Activated CD4-positive, alpha-beta T cell treated with anti-CD3 and anti-CD28 coated beads, Interleukin-2, Interleukin-4, amounts not matched to agents 100 ng/mL and 50 ng/mL, durations not matched to agents 16 hours and 8 hours (primary cell): ENCODE data around the gene STK39.

Experiments used
- DNase-seq: peaks from one replicate; pipeline ENCODE4 v3.0.0-alpha.2; 2020; ENCODE audit warnings: low spot score

The STK39 gene

DNA sequence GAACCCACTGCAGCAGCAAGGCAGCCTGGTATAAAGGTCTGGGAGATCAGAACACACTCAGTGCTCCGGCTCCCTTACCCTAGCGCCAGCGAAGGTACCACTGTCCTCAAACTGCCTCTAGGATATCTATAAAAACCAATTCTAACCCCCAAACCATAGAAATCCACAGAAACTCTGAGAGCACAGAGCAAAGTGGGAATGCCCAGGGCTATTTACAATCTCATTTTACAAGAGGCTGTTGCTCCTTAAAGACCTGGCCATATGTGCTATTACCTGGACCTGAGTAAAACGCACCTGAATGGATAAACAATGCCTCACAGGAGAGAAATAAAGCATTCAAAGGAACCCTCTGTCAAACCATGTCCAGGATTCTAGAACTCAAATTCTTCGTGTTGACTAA is 4.3 kb downstream of the STK39 start:
- DNase-seq: no peak

DNA sequence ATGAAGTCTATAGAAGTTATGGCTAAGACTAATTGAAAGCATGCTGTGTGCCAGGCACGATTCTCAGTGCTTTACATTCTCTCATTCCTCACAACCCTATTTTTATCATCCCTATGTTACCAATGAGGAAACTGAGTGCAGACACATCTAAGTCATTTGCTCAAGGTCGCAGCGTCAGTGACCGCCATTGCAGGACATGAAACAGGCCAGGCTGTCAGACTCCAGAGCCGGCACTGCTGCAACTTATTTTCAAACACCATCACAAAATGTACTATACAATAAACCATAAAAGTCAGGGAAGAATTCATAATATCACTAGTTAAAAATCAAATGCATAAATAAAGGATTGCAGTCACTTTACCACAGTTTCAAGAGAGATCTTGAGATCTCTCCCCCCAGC is 5.6 kb downstream of the STK39 start:
- DNase-seq: no peak

DNA sequence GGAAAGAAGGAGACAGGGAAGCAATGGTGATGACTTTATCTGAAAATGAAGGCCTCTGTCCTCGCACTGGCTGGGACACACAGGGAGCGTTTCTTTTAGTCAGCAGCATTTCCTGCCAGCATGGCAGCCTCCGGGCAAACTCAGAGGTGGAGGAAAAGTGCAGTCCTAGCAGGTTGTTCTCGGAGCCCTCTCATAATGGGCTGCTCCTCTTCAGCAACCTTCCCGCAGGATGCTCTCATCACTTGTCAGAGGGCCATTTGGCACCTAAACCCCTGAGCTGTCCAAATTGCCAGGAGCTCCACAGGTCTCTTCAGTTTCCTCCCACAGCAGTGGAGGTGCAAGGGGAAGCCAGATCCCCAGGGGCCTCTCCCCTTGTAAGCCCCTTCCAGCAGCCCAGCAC is 6.2 kb downstream of the STK39 start:
- peak; percentile 61 for DNase-seq

GRCh38 chr2:168239281-168239680 is 8.1 kb downstream of the STK39 start:
- no peak for DNase-seq

DNA sequence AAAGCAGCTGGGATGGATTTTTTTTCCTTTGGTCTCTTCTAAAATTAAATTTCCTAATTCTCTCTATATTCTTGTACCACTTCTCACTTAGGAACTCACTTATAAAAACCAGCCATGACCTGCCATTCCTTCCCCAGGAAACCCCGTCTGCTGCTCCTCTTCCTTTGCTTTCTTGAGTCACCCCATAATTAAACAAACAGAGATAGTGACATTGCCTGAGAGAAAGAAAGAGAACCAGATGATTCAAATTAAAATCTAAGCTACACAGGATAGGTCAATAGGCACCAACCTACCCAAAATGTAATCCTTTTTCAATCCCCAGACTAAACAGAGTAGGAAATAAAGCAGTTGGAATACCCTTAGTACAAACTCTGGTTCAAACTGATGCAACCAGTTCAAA is 9.7 kb downstream of the STK39 start:
- DNase-seq: no peak

- DNase-seq: peak; percentile 20
Observed at GRCh38 chr2:168234407-168235085, 12.8 kb downstream of the STK39 start.

DNA sequence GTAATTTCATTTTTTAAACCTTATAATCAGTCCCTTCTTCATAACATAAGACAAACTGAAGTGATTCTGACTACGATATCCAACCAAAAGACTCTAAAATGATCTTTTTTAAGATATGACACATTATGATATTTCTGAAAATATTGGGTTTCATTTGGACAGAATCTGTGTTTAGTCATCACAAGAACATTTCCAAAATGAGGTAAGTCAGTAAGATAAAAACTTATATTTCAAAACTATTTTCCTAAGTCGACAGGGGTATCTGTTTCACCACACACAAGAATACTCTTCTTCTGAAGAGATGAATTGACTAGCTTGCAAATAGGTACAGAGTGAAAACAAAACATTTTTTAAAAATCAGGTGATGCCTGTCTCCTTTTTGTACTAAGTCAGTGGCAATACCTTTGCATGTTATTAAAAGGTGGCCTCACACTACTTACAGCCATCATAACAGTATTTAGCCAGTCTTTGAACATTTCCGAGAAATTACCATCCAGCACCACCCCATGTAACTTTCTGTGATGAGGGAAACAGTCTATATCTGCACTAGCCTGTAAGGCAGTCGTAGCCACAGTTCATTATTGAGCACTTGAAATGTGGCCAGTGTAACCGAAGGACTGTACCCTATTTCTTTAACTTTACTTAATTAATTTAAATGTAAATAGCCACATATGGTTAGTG is 13.5 kb downstream of the STK39 start:
- DNase-seq: peak; percentile 38

DNA sequence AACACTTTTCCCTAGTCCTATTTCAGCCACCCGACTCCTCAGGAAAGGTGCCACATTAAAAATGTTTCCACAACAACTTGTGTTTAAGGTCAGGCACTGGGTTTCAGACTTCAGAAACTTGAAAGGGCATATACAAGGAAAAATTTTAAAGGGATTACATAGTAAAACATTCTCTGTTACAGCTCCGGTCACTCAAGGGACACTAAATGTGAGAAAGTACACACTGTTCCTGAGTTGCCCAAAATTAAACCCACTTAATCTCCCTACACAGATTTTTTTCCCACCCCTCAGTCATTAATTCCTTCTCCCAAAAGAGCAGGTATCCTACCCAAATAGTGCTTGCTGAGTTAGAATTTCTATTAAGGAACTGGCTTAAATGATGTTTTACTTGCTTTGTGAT is 14.2 kb downstream of the STK39 start:
- no peak for DNase-seq

- no peak for DNase-seq
Observed at GRCh38 chr2:168231609-168232241, 15.7 kb downstream of the STK39 start.

- no peak for DNase-seq
Observed at GRCh38 chr2:168230389-168230788, 17.0 kb downstream of the STK39 start.

DNA sequence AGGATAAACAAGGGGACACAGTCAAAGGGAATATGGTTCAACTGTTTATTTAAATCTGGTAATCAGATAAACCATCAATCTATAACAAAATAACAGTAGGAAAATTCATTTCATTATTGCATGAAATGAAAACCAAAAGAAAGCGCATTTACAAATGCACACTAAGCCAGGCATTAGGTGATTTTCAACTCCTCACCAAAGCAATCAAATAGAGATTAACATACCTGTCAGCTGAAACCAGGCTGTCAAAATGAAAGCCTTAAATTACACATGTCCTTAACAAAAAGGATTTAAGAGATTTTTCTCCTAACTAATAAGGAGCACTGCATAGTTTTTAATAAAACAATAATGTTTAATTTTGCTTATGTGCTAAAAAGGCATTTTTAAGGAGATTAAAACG is 23.0 kb downstream of the STK39 start:
- DNase-seq: peak; percentile 56

DNA sequence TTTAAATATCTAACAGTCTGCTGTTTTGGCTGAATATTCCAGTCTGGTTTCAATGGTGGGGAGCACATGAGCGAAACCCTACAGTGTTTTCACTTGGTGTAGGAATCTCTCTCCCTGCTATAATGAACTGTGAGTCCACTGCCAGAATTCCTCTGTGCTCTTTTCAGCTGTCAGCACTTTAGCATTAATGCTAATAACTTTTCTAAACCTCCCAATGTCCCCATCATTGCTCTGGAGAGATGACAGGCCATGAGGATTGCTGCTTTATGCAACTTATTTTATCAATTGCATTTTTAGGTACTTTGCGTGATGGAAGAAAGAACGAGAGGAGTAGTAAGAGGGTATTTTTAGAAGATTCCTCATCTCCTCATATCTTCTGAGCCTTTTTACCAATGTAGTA is 25.3 kb downstream of the STK39 start:
- DNase-seq: no peak

DNA sequence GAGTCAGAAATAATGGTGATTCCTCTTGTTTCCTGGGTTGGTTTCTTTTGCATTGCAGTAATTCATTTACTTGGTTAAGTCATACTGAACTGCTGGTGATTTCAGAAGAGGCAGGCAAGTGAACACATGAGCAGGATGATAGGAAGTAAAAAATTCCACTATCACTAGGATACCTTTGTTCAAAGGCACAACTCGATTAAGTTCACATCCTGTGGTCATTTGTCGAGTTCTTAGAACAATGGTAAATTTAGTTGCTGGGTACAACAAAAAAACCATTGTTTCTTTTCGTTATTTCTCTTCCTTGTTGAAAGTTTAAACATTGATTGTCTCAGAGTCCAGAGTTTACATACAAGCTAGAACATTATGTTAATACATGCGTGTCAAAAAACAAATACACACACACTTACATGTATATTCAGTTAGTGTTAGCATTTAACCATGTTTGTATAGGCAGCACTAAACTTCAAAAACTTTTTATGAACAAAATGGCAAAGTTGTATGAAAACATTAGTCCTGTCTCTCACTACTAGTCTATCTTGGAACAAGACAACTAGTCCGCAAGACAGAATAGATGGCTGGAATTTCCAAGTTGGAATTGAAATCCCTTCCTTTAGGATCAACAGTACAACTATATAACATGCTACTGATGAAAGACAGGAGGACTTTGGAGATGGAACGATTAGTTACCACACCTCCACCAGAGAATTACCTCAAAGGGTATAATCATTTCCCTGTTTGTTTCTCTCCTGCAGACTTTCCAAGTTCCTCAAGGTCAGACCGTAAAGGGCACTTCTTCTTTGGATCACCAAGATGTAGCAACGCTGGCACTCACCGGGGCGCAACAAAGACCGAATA is 26.2 kb downstream of the STK39 start:
- DNase-seq: no peak

- no peak for DNase-seq
Observed at GRCh38 chr2:168217920-168218319, 29.5 kb downstream of the STK39 start.

- DNase-seq: no peak
Observed at GRCh38 chr2:168216351-168217005, 30.9 kb downstream of the STK39 start.

GRCh38 chr2:168215813-168216212 is 31.6 kb downstream of the STK39 start:
- no peak for DNase-seq

- DNase-seq: no peak
Observed at GRCh38 chr2:168212866-168213265, 34.5 kb downstream of the STK39 start.

DNA sequence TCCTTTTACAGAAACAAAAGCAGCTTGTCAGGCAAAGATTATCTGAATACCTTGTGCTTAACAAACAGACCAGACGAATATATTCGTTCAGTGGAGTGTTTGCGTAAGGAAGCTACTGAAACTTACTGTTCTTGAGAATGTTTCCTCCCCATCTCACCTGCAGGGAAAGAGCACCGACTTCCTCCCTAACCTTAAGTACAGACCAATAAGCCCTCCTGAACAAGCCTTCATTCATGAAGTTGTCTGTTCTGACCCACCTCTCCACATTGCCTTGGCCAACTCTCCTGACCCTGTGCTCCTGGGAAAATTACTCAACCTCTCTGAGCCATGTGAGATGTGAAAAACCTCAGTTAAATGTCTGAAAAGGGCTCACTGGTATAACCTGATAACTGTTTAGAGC is 35.2 kb downstream of the STK39 start:
- DNase-seq: no peak

DNA sequence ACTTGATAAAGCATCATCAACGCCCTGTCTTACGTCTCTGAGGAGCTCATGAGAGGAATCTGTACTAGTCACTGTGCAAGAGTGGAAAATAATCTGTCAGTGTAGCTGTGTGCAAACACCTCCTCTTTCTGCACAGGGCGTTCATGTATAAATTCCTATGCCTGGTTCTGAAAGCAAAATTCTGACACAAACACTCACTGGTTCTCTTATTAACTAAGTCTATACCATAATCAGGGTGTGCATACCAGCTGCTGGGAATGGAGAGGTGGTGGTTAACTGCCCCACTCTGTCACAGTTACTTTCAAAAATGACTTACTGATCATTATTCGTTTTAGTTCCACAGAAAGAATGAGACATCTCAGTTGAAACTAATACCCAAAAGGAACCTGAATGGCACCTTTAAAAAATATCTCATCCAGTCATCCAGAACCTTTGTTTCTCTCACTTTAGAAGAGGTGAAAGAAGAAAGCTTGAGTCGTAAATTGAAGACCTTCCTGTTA is 35.7 kb downstream of the STK39 start:
- peak; percentile 64 for DNase-seq

GRCh38 chr2:168210895-168211570 is 36.4 kb downstream of the STK39 start:
- peak; percentile 85 for DNase-seq

GRCh38 chr2:168210216-168210894 is 37.0 kb downstream of the STK39 start:
- peak; percentile 66 for DNase-seq
